IMR-90 (cell line): ENCODE measurements around the gene NNMT. TPM values are rescaled to one million over a fixed set of nuclear protein-coding genes. Genes with fewer than 3 reads are reported as not detected.

Source experiments
- ATAC-seq: fragments of 200-7000 bp; cut with Tn5 transposase; 2 replicates; pipeline ENCODE4 v1.9.1; 2020; ENCODE audit warnings: low read depth, mild to moderate bottlenecking, moderate library complexity
- BruUV-seq: library from RNA; stranded (reverse); fragments of 400-500 nt; replicated peaks from 2 replicates; lab custom pipeline; 2021; lab: Mats Ljungman, UMichigan
- CTCF ChIA-PET: fragments of 300-600 bp; formaldehyde crosslinking; extraction: SDS; loops from one replicate; lab custom pipeline; 2021; ENCODE audit warnings: antibody characterized with exemption; lab: Yijun Ruan, JAX
- POLR2A ChIA-PET: fragments of 300-600 bp; sonication (Branson Sonifier 250); formaldehyde crosslinking; loops from one replicate; lab custom pipeline; 2022; ENCODE audit warnings: antibody characterized with exemption; ENCODE audit not compliant: unreplicated experiment; lab: Charles Lee
- DNase-seq: peaks from one replicate; pipeline ENCODE4 v3.0.0; 2013
- H2AFZ ChIP-seq: replicated peaks from 2 replicates; pipeline ENCODE3; 2013; ENCODE audit warnings: low read length, mild to moderate bottlenecking; ENCODE audit not compliant: poor library complexity
- H2AK5ac ChIP-seq: 2 replicates; pipeline ENCODE4 v1.6.1; 2013; ENCODE audit warnings: low read depth, low read length, inconsistent platforms
- H2AK9ac ChIP-seq: replicated peaks from 2 replicates; pipeline ENCODE3; 2013; ENCODE audit warnings: mild to moderate bottlenecking, low read depth, low read length, moderate library complexity; ENCODE audit not compliant: poor library complexity
- H2BK120ac ChIP-seq: 2 replicates; pipeline ENCODE4 v1.6.1; 2013; ENCODE audit warnings: low read depth, low read length, inconsistent platforms
- H2BK15ac ChIP-seq: 3 replicates; pipeline ENCODE4 v1.6.1; 2013; ENCODE audit warnings: low read depth, low read length, inconsistent platforms
- H2BK20ac ChIP-seq: 2 replicates; pipeline ENCODE4 v1.6.1; 2013; ENCODE audit warnings: low read depth, mild to moderate bottlenecking, inconsistent platforms, low read length, moderate library complexity
- H2BK5ac ChIP-seq: 2 replicates; pipeline ENCODE4 v1.6.1; 2013; ENCODE audit warnings: mild to moderate bottlenecking, low read depth, low read length, inconsistent platforms; ENCODE audit not compliant: poor library complexity, severe bottlenecking
- H3K14ac ChIP-seq: replicated peaks from 2 replicates; pipeline ENCODE4 v1.6.1; 2013; ENCODE audit warnings: low read depth, low read length, inconsistent platforms
- H3K18ac ChIP-seq: 2 replicates; pipeline ENCODE4 v1.6.1; 2013; ENCODE audit warnings: low read depth, low read length, control low read depth
- H3K23ac ChIP-seq: 2 replicates; pipeline ENCODE4 v1.6.1; 2013; ENCODE audit warnings: low read depth, low read length, inconsistent platforms
- H3K27ac ChIP-seq: 2 replicates; pipeline ENCODE4 v1.5.1; 2013; ENCODE audit warnings: mild to moderate bottlenecking, control low read depth, low read length; ENCODE audit not compliant: insufficient read depth
- H3K27me3 ChIP-seq: 2 replicates; pipeline ENCODE4 v1.6.1; 2013; ENCODE audit warnings: low read length; ENCODE audit not compliant: control insufficient read depth, insufficient read depth
- H3K36me3 ChIP-seq: 2 replicates; pipeline ENCODE4 v1.6.1; 2013; ENCODE audit warnings: low read length, mixed read lengths; ENCODE audit not compliant: control insufficient read depth, insufficient read depth
- H3K4ac ChIP-seq: 2 replicates; pipeline ENCODE4 v1.6.1; 2013; ENCODE audit warnings: low read depth, low read length, inconsistent platforms
- H3K4me1 ChIP-seq: 2 replicates; pipeline ENCODE4 v1.6.1; 2013; ENCODE audit warnings: low read length, mixed read lengths; ENCODE audit not compliant: control insufficient read depth, insufficient read depth
- H3K4me2 ChIP-seq: 2 replicates; pipeline ENCODE4 v1.6.1; 2013; ENCODE audit warnings: low read depth, mild to moderate bottlenecking, control low read depth, low read length, moderate library complexity
- H3K4me3 ChIP-seq: 2 replicates; pipeline ENCODE4 v1.5.1; 2013; ENCODE audit warnings: low read depth, mild to moderate bottlenecking, control low read depth, low read length, moderate library complexity; ENCODE audit not compliant: insufficient read depth
- H3K56ac ChIP-seq: 2 replicates; pipeline ENCODE4 v1.6.1; 2013; ENCODE audit warnings: low read length, inconsistent platforms; ENCODE audit not compliant: insufficient read depth; ENCODE audit errors: extremely low read depth
- H3K79me1 ChIP-seq, 2 experiments: 2 replicates each; pipeline ENCODE4 v1.6.1; 2013; ENCODE audit warnings: low read length in 2 of 2, inconsistent platforms in 1 of 2, low read depth in 1 of 2
- H3K9ac ChIP-seq: 2 replicates; pipeline ENCODE4 v1.6.1; 2013; ENCODE audit warnings: low read depth, low read length, control low read depth
- H3K9me1 ChIP-seq: 2 replicates; pipeline ENCODE4 v1.6.1; 2013; ENCODE audit warnings: low read length, inconsistent platforms; ENCODE audit not compliant: insufficient read depth
- H3K9me3 ChIP-seq: 2 replicates; pipeline ENCODE4 v1.6.1; 2013; ENCODE audit warnings: low read length; ENCODE audit not compliant: control insufficient read depth, insufficient read depth
- H4K20me1 ChIP-seq: 2 replicates; pipeline ENCODE4 v1.6.1; 2013; ENCODE audit warnings: low read length, inconsistent platforms; ENCODE audit not compliant: insufficient read depth
- H4K5ac ChIP-seq: 2 replicates; pipeline ENCODE4 v1.6.1; 2013; ENCODE audit warnings: mild to moderate bottlenecking, low read depth, low read length, control low read depth
- H4K8ac ChIP-seq, 2 experiments: 2 replicates each; pipeline ENCODE4 v1.6.1; 2013; ENCODE audit warnings: low read depth in 2 of 2, low read length in 2 of 2, control low read depth in 1 of 2, inconsistent platforms in 1 of 2
- H4K91ac ChIP-seq: 2 replicates; pipeline ENCODE4 v1.6.1; 2013; ENCODE audit warnings: low read depth, low read length, inconsistent platforms; ENCODE audit not compliant: insufficient read depth
- NFE2L2 ChIP-seq: fragments of 150-350 bp; IDR thresholded peaks from 2 replicates; pipeline ENCODE4 v1.6.1; 2016; ENCODE audit warnings: low read depth, mild to moderate bottlenecking, low read length
- RFX5 ChIP-seq: IDR thresholded peaks from 2 replicates; pipeline ENCODE4 v1.8.0; 2012; ENCODE audit warnings: low read depth, mild to moderate bottlenecking, low read length, moderate library complexity
- WGBS, 2 experiments: methylation state at CpG; one replicate each; pipeline versions ENCODE4 v1.1.5 to v1.1.7; 2013; ENCODE audit warnings: missing lambda C conversion rate in 2 of 2; ENCODE audit not compliant: insufficient read length in 1 of 2; ENCODE audit errors: extremely low coverage in 2 of 2; 5-methylcytosine and 5-hydroxymethylcytosine counted together
- dilution Hi-C: fragments of 300-500 bp; cut with HindIII; formaldehyde crosslinking; loops from one replicate; pipeline ENCODE4 v1.14.3; 2018; ENCODE audit warnings: low sequenced_read_pairs; ENCODE audit not compliant: unreplicated experiment
- in situ Hi-C: fragments of 300-500 bp; cut with MboI; formaldehyde crosslinking; loops from 3 replicates; pipeline ENCODE4 v1.14.3; 2019; ENCODE audit warnings: low sequenced_read_pairs, inconsistent platforms, mixed read lengths
- intact Hi-C: fragments of 100-400 bp; cut with micrococcal nuclease; formaldehyde crosslinking; loops from 2 replicates; pipeline ENCODE4 v1.10.0; 2022
- polyA plus RNA-seq, 3 experiments: library from polyadenylated mRNA; depleted of rRNA; stranded (reverse); fragments of >200 nt; gene quantifications; 2 replicates each; pipeline ENCODE4 v1.2.3, GENCODE V29; 2012; ENCODE audit warnings: low replicate concordance in 1 of 3
- total RNA-seq: library from RNA; depleted of rRNA; stranded (reverse); fragments of >200 nt; gene quantifications from 2 replicates; pipeline ENCODE4 v1.2.3, GENCODE V29; 2012

NNMT gene
- total and polyA plus RNA-seq, 2 of the 4 experiments (the other 2 are of a cell fraction): 79.7 to 108 TPM

- no peak for TF ChIP-seq RFX5
Observed at GRCh38 chr11:114280696-114281095, 15.5 kb upstream of the NNMT start (continued).

DNA sequence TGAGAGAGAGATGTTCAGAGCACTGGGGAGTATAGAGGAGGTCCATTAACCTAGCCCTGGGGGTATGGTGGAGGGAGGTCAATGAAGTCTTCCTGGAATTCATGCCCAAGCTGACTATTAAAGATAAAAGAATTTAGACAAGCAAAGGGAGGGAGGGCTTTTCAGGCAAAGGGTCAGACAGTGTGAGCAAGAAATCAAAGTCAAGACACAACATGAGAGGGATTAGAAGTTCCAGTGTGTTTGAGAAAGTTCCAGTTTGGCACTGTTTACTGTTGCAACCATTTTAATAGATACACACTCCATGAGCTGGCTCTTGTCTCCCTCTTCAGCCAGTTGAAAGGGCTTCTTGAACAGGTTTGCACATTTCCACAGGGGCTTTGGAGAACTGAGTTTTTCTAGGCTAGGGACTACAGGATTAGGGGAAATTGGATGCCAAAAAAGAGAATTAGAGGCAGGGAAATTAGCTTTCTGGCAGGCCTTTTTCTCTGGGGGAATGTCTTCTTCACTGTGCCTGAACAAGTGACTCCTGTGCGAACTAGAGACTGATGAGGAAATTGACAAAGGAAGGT lies 14.7 kb upstream of the NNMT start:
- POLR2A ChIA-PET: interaction anchor here (2.3 kb wide), 1 partner anchor 14 kb away, joined by 6 read pairs; the partner anchor contains the start of gene NNMT
- H3K4me3 ChIP-seq: no peak overlapping the region
- no peak overlapping the region for H3K9ac ChIP-seq
- ATAC-seq: no peak
- H3K14ac ChIP-seq: peak overlapping the region; percentile 49; the same call in 1 of the 2 replicates
- H3K27me3 ChIP-seq: peaks cover 2% of the 10 kb centered on the region; the same call in 1 of the 2 replicates
- intact Hi-C loops (loop anchor here (2.0 to 5.0 kb wide), 5 partner anchors 33 to 1996 kb away; partner anchors contain the start of genes C11orf71, RBM7 and REXO2), in situ Hi-C loops (loop anchor here (5.0 kb wide), 1 partner anchor 471 kb away; no protein-coding TSS in a partner anchor), dilution Hi-C loops (no loop called here)
- CTCF ChIA-PET: interaction anchor here (0.6 to 1.4 kb wide), 7 partner anchors 14 to 519 kb away, joined by 3 to 9 read pairs (median 3); partner anchors contain the start of gene NNMT
- H2AFZ ChIP-seq: no peak overlapping the region
- DNase-seq: no peak
- H2AK5ac ChIP-seq: peak overlapping the region; percentile 7; the same call in 1 of the 2 replicates
- no peaks in the 10 kb centered on the region for H3K79me1 ChIP-seq
- peak overlapping the region; percentile 48; the same call in 1 of the 2 replicates for H3K18ac ChIP-seq
- H4K5ac ChIP-seq: peak overlapping the region; percentile 57
- H3K27ac ChIP-seq: no peak overlapping the region
- H3K23ac ChIP-seq: no peak overlapping the region
- no peak overlapping the region for H3K4me2 ChIP-seq
- no peaks in the 10 kb centered on the region for H3K36me3 ChIP-seq
- H3K9me3 ChIP-seq: peaks cover 2% of the 10 kb centered on the region; the same call in 1 of the 2 replicates
- no CpG with 5 or more reads among the region's 1 CpG for WGBS, 2 experiments
- no peaks in the 10 kb centered on the region for H4K20me1 ChIP-seq
- TF ChIP-seq NFE2L2: no peak
- H4K8ac ChIP-seq: peak overlapping the region; percentile 54 to 78; a peak in 3 of 4 replicates
- H3K4me1 ChIP-seq: peaks cover 18% of the 10 kb centered on the region
- peak overlapping the region; percentile 77 for H4K91ac ChIP-seq
- peaks cover 3% of the 10 kb centered on the region; the same call in 1 of the 2 replicates for H3K9me1 ChIP-seq
- peak overlapping the region; percentile 60; the same call in 2 of the 3 replicates for H2BK15ac ChIP-seq
- H3K4ac ChIP-seq: peak overlapping the region; percentile 74
- no peak overlapping the region for H2AK9ac ChIP-seq
- H2BK120ac ChIP-seq: peak overlapping the region; percentile 74
- H2BK5ac ChIP-seq: no peak overlapping the region
- no TSS peak for BruUV-seq
- H3K56ac ChIP-seq: no peak overlapping the region
- H2BK20ac ChIP-seq: peak overlapping the region; percentile 73; the same call in 1 of the 2 replicates
